Skeletal muscle satellite cell (primary cell): ENCODE measurements around the gene OR2A5.
"Not testable (repeated sequence)": the region's sequence is repeated elsewhere in the genome, so short reads cannot be mapped to it uniquely, and the experiment has no call there.

Experiments used
- H3K27me3 ChIP-seq: 2 replicates; pipeline ENCODE4 v1.7.0; 2013; ENCODE audit warnings: low read length; ENCODE audit not compliant: control insufficient read depth, insufficient read depth
- H3K36me3 ChIP-seq: 2 replicates; pipeline ENCODE4 v1.7.0; 2013; ENCODE audit warnings: mild to moderate bottlenecking, control low read depth, low read length; ENCODE audit not compliant: insufficient read depth
- H3K4me1 ChIP-seq: 2 replicates; pipeline ENCODE4 v1.7.0; 2013; ENCODE audit warnings: low read length; ENCODE audit not compliant: control insufficient read depth, insufficient read depth
- H3K4me2 ChIP-seq: 2 replicates; pipeline ENCODE4 v1.7.0; 2013; ENCODE audit warnings: mild to moderate bottlenecking, low read length
- H3K4me3 ChIP-seq: 2 replicates; pipeline ENCODE4 v1.7.0; 2013; ENCODE audit warnings: low read length
- H3K9ac ChIP-seq: 2 replicates; pipeline ENCODE4 v1.7.0; 2013; ENCODE audit warnings: mild to moderate bottlenecking, low read depth, low read length, moderate library complexity
- H3K9me3 ChIP-seq: replicated peaks from 2 replicates; pipeline ENCODE4 v1.7.0; 2013; ENCODE audit warnings: mild to moderate bottlenecking, control low read depth, low read length

OR2A5 gene

DNA sequence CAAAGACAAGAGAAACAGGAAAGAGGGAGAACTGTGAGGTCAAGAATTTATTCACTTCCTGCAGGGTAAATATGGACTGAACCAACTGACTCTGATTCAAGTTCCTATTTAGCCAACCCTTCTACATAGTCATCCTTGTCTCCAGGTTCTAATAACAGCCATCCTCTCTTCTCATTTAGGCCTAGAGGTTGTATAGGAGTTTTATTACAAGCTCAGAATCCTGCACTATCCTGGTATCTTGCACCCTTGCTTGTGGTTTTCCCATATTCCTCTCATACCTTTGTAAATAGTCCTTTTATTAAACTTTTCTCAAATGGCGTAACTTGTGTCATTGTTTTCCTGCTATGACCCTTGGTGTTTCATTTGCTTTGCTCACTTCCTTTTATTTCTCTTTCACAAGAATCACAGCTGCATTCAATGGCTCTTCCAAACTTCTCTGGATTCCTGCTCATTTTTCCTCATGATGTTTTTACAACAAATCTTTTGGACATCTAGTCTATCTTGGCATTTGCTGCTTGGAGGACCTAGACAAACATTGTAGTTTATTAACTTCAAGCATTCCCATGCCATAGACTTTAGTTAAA lies 12.4 kb upstream of the OR2A5 start:
- Histone ChIP-seq H3K4me2 (no peak overlapping the region), H3K27me3 (no peaks in the 10 kb centered on the region), H3K4me1 (no peaks in the 10 kb centered on the region), H3K4me3 (no peak overlapping the region), H3K9me3 (no peaks in the 10 kb centered on the region), H3K36me3 (no peaks in the 10 kb centered on the region), H3K9ac (no peak overlapping the region)

DNA sequence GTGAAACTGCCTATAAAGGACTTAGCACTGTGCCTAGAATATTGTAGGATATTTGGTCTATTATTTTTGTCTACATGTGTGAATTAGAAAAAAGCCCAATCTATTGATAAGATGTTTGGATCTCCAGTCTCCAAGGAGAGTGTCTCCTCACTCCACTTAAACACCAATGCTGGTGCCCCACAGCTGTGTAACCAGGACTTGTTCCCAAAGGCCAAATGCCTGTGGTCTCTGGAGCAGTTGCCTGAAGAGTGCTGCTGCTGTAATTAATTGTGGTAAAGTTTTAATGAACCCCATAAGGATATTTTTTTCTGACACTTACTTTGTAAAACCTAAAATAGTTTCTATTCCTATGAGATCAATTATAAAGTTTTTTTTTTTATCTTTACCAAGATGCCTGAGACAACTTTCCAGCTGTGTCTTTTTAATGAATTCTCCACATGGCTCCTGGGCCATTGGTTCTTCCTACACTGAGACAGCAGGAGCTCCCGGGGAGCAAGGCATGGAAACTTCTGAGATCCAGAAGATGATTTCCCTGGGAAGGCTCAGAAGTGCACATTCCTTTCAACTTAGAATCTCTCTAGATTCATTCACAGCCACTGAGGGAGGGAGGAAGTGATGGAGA lies 11.2 kb upstream of the OR2A5 start:
- Histone ChIP-seq H3K9me3 (no peaks in the 10 kb centered on the region), H3K4me3 (no peak overlapping the region), H3K9ac (no peak overlapping the region), H3K4me2 (no peak overlapping the region), H3K36me3 (no peaks in the 10 kb centered on the region), H3K27me3 (peaks cover under 1% of the 10 kb centered on the region), H3K4me1 (no peaks in the 10 kb centered on the region)

DNA sequence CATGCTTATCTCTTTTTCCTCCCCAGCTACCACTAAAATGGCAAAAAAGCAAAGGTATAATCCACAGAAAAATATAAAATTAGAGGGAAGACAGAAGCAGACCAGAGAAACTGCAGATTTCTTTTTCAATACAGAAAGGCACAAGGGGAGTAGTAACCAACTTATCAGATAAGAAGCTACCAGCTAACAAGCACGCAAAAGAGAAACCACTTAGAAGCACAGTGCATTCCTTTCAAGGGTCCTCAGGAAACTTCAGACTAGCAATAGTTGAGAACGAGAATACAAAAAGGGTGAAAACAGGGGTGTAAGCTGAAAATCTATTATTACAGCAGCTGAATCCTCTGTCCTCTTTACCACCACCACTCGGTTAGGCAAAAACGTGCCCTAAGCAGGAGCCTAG lies 9.9 kb upstream of the OR2A5 start:
- no peak overlapping the region for H3K4me2 ChIP-seq
- peaks cover 6% of the 10 kb centered on the region for H3K27me3 ChIP-seq
- no peak overlapping the region for H3K9ac ChIP-seq
- no peaks in the 10 kb centered on the region for H3K9me3 ChIP-seq
- no peaks in the 10 kb centered on the region for H3K4me1 ChIP-seq
- H3K4me3 ChIP-seq: no peak overlapping the region
- no peaks in the 10 kb centered on the region for H3K36me3 ChIP-seq

DNA sequence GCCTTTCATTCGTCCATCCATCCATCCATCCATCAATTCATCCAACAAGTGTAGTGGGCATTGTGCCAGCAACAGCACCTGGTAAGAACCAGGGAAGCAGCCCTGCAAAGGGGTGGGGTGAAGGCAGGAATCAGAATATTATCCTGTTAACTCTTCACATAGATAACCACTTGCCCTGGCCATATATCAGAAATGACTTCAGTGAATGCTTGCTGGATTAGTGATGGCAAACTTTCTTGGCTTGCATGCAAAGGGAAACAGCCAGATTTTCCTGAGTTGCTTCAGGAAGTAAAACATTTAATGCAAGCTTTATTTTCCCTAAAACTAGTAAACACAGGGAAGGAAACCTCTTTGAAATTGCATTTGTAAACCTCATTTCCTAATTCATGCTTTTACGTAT lies 743 bp downstream of the OR2A5 start:
- no peak overlapping the region for H3K4me3 ChIP-seq
- no peak overlapping the region for H3K9ac ChIP-seq
- peaks cover 10% of the 10 kb centered on the region for H3K27me3 ChIP-seq
- H3K4me2 ChIP-seq: no peak overlapping the region
- H3K36me3 ChIP-seq: no peaks in the 10 kb centered on the region
- no peaks in the 10 kb centered on the region for H3K9me3 ChIP-seq
- H3K4me1 ChIP-seq: no peaks in the 10 kb centered on the region

DNA sequence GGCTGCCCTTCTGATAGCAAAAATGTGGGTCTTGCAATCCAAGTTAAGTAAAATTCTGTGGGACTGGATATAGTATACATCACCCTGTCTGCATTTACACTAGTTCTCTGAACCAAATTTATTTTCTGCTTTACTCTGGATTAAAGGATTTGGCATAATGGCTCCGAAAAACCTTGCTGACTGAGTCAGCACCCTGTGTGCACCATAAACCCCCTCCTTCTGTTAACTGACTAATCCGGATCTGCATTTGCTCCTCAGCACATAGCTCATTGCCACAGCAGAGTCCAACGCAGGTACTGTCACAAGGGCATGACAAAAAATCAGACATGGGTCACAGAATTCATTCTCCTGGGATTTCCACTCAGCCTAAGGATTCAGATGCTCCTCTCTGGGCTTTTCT lies 1.3 kb downstream of the OR2A5 start:
- Histone ChIP-seq H3K36me3 (no peaks in the 10 kb centered on the region), H3K4me2 (no peak overlapping the region), H3K27me3 (peaks cover 10% of the 10 kb centered on the region), H3K4me3 (no peak overlapping the region), H3K4me1 (no peaks in the 10 kb centered on the region), H3K9ac (no peak overlapping the region), H3K9me3 (no peaks in the 10 kb centered on the region)

DNA sequence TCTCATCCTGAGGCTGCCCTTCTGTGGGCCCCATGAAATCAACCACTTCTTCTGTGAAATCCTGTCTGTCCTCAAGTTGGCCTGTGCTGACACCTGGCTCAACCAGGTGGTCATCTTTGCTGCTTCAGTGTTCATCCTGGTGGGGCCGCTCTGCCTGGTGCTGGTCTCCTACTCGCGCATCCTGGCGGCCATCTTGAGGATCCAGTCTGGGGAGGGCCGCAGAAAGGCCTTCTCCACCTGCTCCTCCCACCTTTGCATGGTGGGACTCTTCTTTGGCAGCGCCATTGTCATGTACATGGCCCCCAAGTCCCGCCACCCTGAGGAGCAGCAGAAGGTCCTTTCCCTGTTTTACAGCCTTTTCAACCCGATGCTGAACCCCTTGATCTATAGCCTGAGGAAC lies 2.1 kb downstream of the OR2A5 start:
- H3K4me1 ChIP-seq, H3K27me3 ChIP-seq, H3K36me3 ChIP-seq, H3K9ac ChIP-seq, H3K9me3 ChIP-seq, H3K4me2 ChIP-seq, H3K4me3 ChIP-seq: not testable (repeated sequence)

DNA sequence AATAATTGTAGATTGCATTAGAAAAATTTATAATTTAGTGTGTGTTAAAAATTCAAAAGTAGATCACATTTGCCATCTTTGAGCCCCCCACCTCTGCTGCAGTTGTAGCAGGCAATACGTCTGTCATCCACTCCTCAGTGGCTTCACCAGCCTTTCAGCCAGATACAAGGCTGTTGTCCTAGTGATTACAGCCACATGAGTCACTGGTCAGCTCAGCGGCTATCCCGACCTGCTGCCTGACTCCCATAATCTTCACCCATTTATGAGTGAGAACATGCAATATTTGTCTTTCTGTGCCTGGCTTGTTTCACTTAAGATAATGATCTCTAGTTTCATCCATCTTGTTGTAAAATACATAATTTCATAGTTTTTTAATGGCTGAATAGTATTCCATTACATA lies 9.2 kb downstream of the OR2A5 start:
- Histone ChIP-seq H3K9me3 (no peaks in the 10 kb centered on the region), H3K27me3 (no peaks in the 10 kb centered on the region), H3K4me3 (no peak overlapping the region), H3K4me1 (no peaks in the 10 kb centered on the region), H3K4me2 (no peak overlapping the region), H3K9ac (no peak overlapping the region), H3K36me3 (no peaks in the 10 kb centered on the region)

DNA sequence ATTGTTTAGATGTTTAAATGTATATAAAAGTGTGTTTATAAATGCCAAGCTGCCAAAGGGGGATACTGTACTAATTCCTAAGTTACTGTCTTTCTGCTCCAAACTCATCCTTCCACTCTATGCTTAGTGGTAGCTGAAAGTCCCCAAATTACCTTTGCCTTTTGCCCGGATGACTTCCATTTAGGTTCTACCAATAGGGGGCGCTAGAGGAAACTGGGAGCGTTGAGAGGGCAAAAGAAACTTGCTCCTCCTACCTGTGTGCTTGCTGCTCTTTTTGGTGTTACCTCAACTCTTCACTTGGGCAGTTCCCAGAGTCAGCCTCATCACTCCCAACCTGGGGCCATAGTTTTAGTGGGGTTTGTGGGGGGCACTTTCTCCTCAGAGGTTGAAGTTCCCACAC lies 15.0 kb downstream of the OR2A5 start:
- no peaks in the 10 kb centered on the region for H3K9me3 ChIP-seq
- H3K27me3 ChIP-seq: no peaks in the 10 kb centered on the region
- H3K4me2 ChIP-seq: no peak overlapping the region
- no peaks in the 10 kb centered on the region for H3K36me3 ChIP-seq
- H3K4me3 ChIP-seq: no peak overlapping the region
- H3K9ac ChIP-seq: no peak overlapping the region
- H3K4me1 ChIP-seq: no peaks in the 10 kb centered on the region

DNA sequence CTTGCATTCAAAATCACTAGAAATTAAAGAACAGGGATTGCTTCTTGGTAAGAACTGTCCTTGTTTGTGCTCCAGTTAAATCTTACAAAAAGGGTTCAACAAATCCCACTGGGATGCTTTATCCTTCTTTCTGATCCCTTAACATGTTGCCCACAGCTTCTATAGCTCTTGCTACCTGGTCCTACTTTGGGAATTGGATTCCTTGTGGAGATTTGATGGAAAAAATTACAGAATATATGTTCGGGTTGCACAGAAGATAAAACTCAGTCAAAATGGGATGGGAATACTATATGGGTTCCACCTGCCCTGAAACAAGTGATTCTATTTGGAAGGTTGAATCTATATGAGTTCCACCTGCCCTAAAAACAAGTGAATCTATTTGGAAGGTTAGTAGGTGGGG lies 20.8 kb downstream of the OR2A5 start, which contains the start of gene OR2A25:
Gene OR2A25 (plus strand): TSS at position 301 of the 400 bp plus-strand sequence. CDS start 4,409 bp downstream, outside the sequence.
- Histone ChIP-seq H3K9ac (no peak within 1 kb of the TSS), H3K4me2 (no peak within 1 kb of the TSS), H3K4me3 (no peak within 1 kb of the TSS), H3K27me3 (peaks cover 3% of the 10 kb centered on the region), H3K4me1 (no peaks in the 10 kb centered on the region), H3K36me3 (no peaks in the 10 kb centered on the region), H3K9me3 (no peaks in the 10 kb centered on the region)

DNA sequence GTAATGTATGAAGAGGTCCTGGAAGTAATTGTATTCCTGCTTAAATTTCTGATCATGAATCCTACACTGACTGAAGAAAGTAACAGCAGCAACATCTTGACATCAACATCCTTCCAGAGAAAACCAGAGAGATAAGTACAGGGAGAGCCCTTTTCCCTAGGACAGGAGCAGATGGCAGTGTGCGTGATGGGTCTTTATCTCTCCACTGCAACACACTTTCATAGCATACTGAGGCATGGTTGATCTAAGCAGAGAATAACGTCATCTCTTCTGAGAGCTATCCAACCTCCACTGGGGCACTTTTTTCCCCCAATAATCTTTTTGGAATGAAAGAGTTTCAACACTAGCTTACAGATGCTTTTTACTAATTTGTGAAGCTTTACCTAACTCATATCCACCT lies 21.2 kb downstream of the OR2A5 start:
- H3K9me3 ChIP-seq: no peaks in the 10 kb centered on the region
- peaks cover 3% of the 10 kb centered on the region for H3K27me3 ChIP-seq
- no peaks in the 10 kb centered on the region for H3K4me1 ChIP-seq
- H3K36me3 ChIP-seq: no peaks in the 10 kb centered on the region
- no peak overlapping the region for H3K9ac ChIP-seq
- H3K4me3 ChIP-seq: no peak overlapping the region
- no peak overlapping the region for H3K4me2 ChIP-seq

DNA sequence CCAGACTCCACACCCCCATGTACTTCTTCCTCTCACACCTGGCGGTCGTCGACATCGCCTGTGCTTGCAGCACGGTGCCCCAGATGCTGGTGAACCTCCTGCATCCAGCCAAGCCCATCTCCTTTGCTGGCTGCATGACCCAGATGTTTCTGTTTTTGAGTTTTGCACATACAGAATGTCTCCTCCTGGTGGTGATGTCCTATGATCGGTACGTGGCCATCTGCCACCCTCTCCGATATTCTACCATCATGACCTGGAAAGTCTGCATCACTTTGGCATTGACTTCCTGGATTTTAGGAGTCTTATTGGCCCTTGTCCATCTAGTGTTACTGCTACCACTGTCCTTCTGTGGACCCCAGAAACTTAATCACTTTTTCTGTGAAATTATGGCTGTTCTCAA lies 25.6 kb downstream of the OR2A5 start:
- no peak overlapping the region for H3K4me3 ChIP-seq
- H3K4me2 ChIP-seq: no peak overlapping the region
- no peak overlapping the region for H3K9ac ChIP-seq
- peaks cover 3% of the 10 kb centered on the region for H3K27me3 ChIP-seq
- H3K36me3 ChIP-seq: no peaks in the 10 kb centered on the region
- H3K4me1 ChIP-seq: no peaks in the 10 kb centered on the region
- H3K9me3 ChIP-seq: no peaks in the 10 kb centered on the region

DNA sequence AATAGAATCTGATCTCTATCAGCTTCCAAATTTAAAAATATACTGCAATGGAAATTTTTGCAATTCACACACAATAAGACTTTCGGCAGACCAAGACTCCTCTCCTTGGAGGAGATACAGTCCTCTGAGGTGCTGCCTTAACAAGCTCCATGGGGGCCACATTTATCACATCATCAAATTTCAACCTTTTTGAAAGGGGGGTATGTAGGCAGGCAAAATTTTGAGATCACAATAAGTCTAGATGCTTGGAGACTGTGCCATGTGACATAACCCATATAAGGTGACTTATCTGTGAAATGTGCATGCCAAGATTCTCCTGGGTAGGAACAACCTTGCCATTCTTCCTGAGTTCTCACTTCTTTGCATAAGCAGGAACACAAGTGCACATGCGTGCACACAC lies 37.2 kb downstream of the OR2A5 start, which contains the start of gene OR2A12:
Gene OR2A12 (plus strand): TSS at position 301 of the 400 bp plus-strand sequence. CDS start 8,830 bp downstream, outside the sequence.
- H3K27me3 ChIP-seq: no peaks in the 10 kb centered on the region
- H3K9ac ChIP-seq: no peak within 1 kb of the TSS
- H3K36me3 ChIP-seq: no peaks in the 10 kb centered on the region
- no peak within 1 kb of the TSS for H3K4me2 ChIP-seq
- no peaks in the 10 kb centered on the region for H3K4me1 ChIP-seq
- no peaks in the 10 kb centered on the region for H3K9me3 ChIP-seq
- no peak within 1 kb of the TSS for H3K4me3 ChIP-seq
